NCI-H2196 (cell line): ENCODE results near the gene SRSF8.
A peak's percentile ranks its signal among the peaks of the same experiment; 100 is the strongest.
"Not testable (repeated sequence)": the region's sequence is repeated elsewhere in the genome, so short reads cannot be mapped to it uniquely, and the experiment has no call there.

Source experiments
- DNase-seq: peaks from one replicate; lab custom pipeline; 2025; ENCODE audit not compliant: unreplicated experiment; lab: John Stamatoyannopoulos, UW

The SRSF8 gene, protein sequence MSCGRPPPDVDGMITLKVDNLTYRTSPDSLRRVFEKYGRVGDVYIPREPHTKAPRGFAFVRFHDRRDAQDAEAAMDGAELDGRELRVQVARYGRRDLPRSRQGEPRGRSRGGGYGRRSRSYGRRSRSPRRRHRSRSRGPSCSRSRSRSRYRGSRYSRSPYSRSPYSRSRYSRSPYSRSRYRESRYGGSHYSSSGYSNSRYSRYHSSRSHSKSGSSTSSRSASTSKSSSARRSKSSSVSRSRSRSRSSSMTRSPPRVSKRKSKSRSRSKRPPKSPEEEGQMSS

DNA sequence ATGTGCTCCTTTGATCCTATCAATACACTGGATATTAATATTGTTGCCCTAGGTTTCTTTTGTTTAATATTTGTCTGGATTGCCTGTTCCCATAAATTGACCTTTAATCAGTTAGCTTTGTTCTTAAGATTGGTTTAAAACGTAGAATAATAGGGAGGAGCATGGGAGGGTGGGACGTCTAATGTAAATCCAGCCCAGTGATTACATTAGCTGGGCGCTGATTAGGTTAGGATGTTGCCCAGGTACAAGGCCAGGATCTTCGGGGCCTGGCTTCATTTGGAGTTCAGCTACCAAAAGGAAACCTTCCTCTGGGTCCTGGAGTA lies at the start of gene SRSF8:
Gene SRSF8 (plus strand): TSS at position 204 of the 323 bp plus-strand sequence. CDS start 308 bp downstream, outside the sequence.
- DNase-seq, result no peak

DNA sequence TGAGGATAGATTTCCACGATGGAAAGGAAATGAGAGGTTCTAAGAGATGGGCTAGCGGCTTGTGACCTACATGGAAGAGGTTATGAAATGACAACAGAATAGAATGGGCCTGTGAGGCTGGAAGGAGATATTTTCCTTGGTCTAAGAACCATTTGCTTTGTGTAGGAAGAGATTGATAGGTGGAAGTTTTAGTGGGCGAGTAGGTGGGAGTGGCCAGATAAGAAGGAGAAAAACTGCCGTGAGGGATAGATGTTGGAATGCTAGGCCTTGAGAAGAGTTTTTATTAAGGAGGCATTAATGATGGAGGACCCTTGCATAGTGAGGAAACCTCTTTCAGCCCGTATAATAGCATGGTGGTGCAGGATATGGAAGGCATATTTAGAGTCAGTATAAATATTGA lies 45.3 kb upstream of the SRSF8 start:
- DNase-seq, result not testable (repeated sequence)

DNA sequence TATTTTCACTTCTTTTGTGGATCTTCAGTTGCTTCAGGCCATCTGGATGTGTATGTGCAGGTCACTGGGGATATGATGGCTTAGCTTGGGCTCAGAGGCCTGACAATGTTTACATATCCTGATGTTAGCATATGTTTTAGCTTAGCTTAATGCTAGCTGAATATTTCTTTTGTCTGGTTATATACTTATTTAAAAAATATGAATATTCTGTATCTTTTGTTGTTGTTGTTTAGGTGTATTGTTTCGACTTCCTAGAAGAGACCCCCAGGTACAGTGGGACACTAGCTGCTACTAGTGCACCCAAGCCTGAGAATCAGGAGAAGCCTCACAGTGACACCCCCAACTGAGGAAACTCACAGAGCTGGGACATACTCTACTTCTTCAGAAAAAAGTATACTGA lies 41.8 kb upstream of the SRSF8 start, which contains the start of gene KDM4E:
Gene KDM4E (plus strand): TSS at position 301 of the 400 bp plus-strand sequence. CDS start 300 bp downstream, outside the sequence.
- DNase-seq, result no peak

DNA sequence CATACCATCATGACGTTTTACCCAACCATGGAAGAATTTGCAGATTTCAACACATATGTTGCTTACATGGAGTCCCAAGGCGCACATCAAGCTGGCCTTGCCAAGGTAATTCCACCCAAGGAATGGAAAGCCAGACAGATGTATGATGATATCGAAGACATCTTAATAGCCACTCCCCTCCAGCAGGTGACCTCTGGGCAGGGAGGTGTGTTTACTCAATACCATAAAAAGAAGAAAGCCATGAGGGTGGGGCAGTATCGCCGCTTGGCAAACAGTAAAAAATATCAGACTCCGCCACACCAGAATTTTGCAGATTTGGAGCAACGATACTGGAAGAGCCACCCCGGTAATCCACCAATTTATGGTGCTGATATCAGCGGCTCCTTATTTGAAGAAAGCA lies 41.1 kb upstream of the SRSF8 start:
- not testable (repeated sequence) for DNase-seq

DNA sequence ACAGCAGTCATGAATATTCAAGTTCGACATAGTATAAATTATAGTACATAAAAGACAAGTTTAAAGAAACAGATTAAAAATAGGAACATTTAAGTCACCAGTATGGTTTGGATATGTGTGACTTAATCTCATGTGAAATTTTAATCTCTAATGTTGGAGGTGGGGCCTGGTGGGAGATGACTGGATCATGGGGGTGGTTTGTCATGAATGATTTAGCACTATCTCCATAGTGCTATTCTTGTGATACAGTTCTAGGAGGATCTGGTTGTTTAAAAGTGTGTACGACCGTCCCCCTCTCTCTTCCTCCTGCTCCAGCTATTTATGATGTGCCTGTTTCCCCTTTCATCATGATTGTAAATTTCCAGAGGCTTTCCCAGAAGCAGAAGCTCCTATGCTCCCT lies 38.4 kb upstream of the SRSF8 start:
- no peak for DNase-seq

DNA sequence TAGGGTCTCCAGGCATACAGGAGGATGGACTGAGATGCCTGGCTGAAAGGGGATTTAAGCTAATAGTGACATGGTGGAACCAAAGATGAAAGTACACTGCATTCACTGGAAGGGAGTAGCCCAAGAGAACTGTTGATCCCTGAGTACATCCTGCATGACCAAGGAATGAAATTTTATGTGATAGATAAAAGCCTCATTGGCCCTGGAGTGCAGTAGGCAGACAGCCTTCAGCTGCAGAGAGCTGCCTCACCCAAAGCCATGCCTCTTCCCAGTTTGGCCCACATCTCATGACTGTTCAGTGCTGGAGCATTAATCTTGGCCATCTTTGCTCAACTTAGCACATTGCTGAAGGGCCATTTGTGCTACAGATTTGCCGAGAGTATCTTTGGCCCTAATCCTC lies 33.7 kb upstream of the SRSF8 start:
- DNase-seq, result no peak

DNA sequence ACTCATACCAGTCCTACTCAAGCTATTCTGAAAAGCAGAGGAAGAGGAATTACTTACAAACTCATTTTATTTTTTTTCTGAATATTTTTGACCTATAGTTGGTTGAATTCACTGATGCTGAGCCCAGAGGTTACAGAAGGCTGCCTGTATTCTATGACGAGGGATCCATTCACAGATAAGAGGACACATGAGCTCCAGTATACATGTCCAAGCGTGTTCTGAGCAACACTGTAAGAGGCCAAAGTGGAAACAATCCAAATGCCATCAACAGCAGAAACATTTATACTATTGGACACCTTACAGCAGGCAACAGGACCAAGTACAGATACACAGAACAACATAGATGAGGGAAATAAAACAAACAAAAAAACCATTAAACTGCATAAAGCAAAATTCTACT lies 31.4 kb upstream of the SRSF8 start:
- DNase-seq, result peak; percentile 26

DNA sequence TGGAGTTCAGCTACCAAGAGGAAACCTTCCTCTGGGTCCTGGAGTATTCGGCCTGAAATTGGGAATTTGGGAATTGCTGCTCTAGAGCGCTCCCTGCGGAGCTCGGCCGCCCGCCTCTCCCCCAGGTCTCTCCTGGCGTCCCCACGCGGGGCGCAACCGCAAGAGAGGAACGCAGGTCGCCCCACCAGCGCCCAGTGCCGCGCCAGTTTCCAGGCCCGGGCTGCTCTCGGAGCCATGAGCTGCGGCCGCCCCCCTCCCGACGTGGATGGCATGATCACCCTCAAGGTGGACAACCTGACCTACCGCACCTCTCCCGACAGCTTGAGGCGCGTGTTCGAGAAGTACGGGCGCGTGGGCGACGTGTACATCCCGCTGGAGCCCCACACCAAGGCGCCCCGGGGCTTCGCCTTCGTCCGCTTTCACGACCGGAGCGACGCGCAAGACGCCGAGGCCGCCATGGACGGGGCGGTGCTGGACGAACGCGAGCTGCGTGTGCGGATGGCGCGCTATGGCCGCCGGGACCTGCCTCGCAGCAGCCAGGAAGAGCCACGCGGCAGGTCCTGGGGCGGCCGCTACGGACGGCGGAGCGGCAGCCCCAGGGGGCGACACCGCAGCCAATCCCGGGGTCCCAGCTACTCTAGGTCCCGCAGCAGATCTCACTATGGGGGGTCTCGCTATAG lies 29.2 kb upstream of the SRSF8 start:
- not testable (repeated sequence) for DNase-seq

DNA sequence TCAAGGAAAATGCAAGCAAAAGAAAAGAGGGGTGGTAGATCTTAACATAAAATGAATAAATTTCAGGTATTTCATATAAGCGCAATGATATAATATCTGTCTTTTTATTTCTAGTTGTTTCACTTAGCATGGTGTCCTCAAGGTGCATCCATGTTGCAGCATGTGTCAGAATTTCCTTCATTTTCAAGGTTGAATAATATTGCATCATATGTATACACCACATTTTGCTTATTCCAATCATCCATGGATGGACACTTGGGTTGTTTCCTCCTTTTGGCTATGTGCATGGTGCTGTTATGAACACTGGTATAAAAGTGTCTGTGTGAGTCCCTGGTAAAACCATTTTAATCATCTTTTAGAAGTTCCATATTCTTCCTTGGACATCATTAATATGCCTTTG lies 24.5 kb upstream of the SRSF8 start:
- no peak for DNase-seq

DNA sequence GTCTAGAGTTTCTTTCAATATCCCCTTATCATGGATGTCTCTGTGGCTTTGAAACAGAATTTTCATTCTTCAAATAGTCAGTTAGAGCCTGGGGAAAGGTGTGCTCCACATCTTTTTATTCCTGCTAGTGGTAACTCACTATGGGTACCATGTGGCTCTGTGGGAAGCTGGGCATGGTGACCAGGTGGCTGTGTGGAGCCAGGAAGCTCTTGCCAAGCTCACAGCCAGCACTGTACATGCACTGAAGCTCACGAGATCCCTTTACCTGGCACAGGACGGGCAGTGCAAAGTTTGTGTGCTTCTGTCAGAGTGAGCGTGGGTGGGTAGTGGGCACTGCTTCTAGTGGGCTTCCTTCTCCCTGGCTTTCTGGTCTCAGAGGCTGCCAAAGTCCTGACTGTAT lies 23.8 kb upstream of the SRSF8 start:
- DNase-seq, result no peak

DNA sequence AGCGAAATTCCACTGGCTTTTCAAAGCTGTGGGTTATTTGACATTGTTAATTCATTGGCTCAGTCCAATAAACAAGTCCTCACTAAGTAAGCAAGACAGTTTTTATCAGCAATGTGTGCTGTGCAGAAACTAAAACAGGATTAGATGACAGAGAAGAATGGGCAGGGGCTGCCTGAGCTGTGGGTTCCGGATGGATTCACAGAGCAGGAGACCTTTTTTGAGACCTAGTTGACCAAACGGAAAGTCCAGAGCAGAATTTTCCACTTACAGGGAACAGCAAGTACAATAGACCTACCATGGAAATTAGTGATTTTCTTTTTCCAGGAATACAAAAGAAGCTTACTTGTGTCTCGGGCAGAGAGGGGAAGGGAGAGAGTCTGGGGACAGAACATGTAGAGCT lies 22.7 kb upstream of the SRSF8 start:
- DNase-seq, result no peak

DNA sequence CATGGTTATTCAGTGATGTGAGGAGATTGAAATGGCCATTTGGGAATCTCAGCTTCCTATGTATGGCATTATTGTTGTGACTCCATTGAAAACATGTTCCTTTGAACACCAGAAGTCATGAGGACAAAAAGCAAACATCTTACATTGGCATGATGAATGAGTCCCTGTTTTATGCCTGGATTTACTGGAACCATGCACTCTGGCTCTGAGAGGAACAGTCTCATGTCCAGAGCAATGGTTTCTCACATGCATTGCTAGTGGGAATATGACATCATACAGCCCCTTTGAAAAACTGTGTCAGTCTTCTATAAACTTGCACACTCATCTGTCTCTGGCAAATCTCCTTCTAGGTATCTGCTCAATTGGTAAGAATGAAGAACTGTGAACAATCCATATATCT lies 20.9 kb upstream of the SRSF8 start:
- no peak for DNase-seq

DNA sequence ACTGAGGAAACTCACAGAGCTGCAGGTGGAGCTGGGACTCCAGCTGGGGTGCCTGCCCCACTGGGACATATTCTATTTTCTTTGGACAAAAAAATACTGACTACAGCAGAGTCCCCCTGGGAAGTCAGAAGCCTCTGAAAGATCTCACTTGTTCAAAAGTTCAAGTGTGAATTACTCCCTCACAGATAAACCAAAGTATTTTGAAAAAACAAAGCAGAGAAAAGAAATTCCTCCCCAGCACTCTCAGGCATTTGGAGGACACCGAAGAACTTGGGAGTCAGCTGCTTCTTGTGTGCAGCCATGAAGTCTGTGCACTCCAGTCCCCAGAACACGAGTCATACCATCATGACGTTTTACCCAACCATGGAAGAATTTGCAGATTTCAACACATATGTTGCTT lies 17.6 kb upstream of the SRSF8 start, which contains the start of gene KDM4F:
Gene KDM4F (plus strand): TSS at position 301 of the 400 bp plus-strand sequence.
- not testable (repeated sequence) for DNase-seq

DNA sequence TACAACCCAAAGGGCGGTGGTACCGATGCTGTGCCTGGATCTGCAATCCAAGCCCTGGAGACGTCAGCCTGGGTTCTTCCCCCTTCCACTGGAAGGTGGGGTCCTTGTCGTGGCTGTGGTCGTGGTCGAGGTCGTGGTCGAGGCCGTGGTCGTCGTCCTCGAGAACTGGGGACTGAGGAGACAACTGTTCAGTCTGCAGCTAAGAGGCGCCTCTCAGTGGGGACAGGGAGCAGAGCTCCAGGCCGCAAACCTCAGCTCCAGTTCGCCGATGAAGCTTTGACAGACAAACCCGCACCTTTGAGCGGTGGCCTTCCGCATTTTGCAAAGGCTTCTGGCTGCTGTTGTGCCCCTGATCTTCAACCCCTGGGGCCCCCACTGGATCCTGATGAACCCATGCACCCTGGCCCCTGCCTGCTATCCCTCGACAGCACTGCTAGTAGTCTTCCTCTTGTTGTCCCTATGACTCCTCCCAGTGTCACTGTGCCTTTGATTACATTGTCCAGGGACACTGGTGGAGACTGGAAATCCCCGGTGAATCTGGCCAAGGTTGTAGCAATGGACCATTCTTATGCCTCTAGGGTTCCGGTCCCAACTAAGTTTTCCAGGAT lies 16.0 kb upstream of the SRSF8 start:
- no peak for DNase-seq

DNA sequence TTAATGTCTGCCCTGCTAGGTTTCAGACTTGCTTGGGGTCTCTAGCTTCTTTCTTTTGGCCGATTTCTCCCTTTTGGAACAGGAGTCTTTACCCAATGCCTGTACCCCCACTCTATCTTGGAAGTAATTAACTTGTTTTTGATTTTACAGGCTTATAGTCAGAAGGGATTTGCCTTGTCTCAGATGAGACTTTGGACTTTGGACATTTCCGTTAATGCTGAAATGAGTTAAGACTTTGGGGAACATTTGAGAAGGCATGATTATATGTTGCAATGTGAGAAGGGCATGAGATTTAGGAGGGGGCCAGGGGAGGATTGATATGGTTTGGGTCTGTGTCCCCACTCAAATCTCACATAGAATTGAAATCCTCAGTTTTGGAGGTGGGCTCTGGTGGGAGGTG lies 12.4 kb upstream of the SRSF8 start:
- DNase-seq, result no peak

DNA sequence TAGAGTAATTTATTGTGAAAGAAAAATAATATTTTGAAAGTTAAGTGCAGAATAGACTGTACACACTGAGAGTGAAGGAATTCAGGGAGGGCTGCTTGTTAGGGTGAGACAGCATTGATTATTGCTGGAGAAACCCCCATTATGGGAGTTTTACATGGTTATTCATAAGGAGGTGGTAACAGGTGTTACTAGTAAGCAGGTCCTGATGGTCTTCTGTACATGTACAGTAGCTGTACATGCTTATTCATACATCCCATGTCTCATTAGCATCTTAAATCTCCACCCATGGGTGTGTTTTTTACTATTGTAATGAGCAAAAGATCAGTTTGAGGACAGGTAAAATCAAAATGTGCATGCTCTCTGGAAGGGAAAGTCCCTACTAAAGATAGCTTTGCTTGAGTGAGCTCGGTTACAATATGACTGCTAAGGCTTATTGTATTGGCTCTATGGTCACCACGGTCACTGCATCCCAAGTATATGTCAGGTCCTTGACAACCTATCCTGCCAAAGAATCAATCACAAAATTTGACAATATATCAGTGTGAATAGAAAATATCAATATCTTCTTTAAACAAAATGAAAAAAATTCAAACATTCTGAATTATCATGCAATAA lies 11.3 kb upstream of the SRSF8 start:
- DNase-seq, result no peak

DNA sequence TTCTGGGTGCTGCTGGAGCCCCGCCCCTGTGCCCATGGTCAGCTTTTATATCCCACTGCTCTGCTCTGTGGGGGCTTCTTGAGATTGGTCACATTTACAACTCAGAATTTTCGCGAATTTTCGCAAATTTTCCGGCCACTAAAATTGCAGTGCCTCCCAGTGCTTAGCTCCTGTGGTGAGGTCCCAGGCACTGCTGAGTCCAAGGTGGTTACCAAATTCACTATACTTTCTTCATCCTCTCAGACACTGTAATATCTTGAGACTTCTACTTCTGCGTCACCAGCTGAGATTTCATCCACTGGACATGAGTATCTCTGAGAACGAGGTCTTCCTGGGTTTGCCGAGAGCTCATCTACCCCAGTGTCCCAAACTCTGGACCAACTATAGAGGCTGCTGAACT lies 8.8 kb upstream of the SRSF8 start:
- DNase-seq, result no peak

DNA sequence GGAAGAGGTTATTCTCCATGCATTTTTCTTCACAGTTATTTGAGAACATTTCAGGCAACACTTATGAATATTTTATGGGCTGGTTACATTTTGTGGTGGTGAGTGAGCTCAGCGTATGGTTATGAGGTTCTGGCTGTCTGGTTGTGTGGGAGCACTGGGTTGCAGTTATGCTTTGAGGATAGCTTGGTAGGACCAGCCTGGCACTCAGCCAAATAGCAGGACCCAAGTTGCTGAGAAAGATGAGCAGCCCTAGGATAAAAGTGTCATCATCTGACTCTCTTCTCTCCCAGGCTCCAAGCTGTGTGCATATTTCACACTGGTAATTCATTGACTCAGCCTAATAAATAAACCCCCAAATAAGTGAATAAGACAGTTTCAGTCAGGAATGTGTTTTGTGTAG lies 8.1 kb upstream of the SRSF8 start:
- DNase-seq, result no peak

DNA sequence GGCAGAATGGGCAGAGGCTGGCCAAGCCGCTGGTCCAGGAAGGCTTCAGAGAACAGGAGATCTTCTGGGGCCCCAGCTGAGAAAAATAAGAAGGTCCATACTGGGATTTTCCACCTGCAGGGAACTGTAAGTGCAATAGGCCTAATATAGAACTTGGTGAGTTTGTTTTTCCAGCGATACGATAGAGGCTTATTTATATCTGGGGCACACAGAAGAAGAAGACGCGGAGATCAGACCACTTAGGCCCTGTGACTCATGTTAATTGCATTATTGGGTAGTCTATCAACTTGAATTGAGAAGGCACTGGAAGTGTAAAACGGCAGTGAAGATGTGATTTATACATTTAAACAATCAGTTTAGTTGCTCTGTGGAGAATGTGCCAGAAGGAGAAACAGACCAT lies 7.7 kb upstream of the SRSF8 start:
- no peak for DNase-seq

DNA sequence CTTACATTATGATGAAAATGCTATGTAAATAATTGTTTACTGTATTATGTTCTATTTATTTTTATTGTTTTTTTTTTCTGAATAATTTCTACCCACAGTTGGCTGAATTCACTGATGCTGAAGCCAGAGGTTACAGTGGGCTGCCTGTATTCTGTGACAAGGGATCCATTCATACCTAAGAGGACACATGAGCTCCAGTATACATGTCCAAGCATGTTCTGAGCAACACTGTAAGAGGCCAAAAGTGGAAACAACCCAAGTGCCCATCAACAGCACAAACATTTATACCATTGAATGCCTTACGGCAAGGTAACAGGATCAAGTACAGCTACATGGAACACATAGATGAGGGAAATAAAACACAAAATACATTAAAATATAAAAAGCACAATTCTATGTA lies 1.4 kb upstream of the SRSF8 start:
- no peak for DNase-seq

DNA sequence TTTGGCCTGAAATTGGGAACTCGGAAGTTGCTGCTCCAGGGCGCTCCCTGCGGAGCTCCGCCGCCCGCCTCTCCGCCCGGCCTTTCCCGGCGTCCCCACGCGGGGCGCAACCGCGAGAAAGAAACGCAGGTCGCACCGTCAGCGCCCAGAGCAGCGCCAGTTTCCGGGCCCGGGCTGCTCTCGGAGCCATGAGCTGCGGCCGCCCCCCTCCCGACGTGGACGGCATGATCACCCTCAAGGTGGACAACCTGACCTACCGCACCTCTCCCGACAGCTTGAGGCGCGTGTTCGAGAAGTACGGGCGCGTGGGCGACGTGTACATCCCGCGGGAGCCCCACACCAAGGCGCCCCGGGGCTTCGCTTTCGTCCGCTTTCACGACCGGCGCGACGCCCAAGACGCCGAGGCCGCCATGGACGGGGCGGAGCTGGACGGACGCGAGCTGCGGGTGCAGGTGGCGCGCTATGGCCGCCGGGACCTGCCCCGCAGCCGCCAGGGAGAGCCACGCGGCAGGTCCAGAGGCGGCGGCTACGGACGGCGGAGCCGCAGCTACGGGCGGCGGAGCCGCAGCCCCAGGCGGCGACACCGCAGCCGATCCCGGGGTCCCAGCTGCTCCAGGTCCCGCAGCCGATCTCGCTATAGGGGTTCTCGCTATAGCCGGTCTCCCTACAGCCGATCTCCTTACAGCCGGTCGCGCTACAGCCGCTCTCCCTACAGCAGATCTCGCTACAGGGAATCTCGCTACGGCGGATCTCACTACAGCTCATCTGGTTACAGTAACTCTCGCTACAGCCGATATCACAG lies 521 bp downstream of the SRSF8 start:
- DNase-seq, result peak; percentile 70
